Fibroblast of skin of left quadriceps (primary cell): ENCODE measurements around the gene SBF2.

Experiments
- DNase-seq, 2 experiments: peaks; one replicate each; pipeline ENCODE4 v3.0.0-alpha.2; 2013; ENCODE audit warnings: low read depth in 2 of 2

Gene SBF2

DNA sequence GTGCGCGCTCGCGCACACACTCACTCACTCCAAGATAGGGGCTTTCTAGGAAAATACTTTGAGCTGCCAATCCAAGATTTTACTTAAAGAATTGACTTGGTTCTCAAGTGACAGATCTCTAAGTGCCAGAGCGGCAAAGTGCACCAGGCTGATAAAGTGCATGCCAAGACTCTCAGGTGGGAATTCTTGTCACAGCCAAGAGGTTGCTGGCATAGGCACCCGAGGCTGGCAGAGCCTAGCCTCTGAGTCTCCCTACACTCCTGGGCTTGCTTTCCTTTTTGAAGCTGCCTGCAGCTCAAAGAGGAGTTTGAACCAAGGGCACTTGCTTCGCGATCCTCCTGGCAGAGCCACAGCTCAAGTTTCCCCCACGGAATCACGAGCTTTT, 8.3 kb upstream of the SBF2 start:
- no peak for DNase-seq

DNA sequence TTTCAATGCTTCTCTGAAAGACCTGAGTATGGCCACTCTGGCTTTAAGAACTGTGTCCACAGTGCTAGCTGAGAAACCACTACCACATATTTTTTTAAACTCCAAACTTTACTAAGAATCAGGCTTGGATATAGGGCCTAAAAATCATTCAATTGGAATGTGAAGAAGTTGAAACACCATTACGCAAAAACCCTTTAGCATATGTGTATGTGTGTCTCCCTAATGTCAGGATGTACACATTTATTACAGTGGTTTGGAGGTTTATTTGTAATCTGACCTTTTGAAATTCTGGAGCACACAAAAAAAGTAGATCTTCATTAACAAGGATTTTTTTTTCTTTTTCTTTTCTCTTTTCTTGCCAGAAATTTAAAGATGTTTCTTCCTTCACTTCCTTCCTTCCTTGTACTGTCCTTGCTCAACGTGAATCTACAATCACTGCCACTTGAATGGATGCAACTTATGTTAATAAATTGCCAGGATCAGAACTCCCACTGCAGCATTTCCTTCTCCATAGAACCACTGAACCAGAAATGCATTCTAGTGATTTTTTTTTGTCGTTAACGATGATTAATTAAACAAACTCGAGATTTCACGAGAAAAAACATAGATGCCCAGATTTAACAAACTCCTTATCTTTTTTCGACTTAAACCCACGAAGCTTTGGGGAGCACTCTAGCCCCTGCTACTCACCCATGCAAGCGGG, 7.8 kb upstream of the SBF2 start:
- DNase-seq: peak; percentile 94 to 95

DNA sequence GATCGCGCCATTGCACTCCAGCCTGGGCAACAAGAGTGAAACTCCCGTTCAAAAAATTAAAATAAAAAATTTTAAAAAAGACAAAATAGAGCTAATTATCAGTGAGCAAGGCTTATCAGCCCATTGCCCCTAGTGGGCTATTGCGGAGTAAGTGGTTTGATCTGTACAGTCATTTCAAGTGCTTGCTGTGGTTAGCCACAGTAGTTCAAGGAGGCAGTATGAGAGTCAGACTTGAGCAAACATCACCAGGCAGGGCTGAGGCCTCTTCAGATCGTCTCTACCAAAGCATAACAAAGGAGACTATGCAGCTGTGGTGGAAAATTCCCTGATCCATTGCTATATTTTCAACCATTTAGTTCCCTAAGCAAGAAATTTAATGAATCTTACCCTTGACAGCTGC, 4.3 kb upstream of the SBF2 start:
- DNase-seq: peak in 1 of 2 experiments; percentile 77

DNA sequence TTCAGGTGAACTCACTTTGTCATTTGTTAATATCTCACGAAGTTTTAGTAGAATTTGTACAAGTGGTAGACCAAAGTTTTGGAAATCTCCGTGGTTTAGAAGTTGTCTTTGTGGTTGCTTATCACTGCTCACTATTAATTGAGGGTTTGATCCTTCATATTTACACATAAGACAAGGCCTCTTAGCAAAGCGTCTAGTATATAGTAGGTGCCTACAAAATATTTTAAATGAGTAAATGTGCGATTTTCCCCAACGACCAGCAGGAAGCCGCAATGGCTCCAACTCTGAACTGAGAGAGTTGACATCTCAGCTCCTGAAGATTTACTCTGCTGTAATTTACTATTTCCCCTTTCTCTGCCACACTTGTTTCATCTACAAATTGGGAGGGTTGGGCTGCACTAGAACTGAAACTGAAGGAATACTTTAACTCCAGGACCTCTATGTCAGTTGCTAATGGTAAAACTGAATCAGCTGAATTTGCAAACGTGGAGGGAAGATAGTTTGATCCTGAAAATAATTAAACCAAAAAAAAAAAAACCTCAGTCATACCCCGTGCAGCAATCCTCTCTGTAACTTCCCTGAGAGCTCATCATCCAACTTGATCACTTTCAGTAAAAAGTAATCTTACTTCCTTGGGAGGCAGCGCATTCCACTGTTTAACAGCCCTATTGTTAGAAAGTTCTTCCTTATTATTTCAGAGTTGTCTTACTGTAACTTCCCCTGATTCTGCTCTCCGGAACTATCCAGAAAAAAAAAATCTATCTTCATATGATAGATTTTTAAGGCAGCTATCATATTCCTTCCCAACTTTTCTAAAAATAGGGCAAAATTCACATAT, 1.3 kb upstream of the SBF2 start:
- no peak for DNase-seq

DNA sequence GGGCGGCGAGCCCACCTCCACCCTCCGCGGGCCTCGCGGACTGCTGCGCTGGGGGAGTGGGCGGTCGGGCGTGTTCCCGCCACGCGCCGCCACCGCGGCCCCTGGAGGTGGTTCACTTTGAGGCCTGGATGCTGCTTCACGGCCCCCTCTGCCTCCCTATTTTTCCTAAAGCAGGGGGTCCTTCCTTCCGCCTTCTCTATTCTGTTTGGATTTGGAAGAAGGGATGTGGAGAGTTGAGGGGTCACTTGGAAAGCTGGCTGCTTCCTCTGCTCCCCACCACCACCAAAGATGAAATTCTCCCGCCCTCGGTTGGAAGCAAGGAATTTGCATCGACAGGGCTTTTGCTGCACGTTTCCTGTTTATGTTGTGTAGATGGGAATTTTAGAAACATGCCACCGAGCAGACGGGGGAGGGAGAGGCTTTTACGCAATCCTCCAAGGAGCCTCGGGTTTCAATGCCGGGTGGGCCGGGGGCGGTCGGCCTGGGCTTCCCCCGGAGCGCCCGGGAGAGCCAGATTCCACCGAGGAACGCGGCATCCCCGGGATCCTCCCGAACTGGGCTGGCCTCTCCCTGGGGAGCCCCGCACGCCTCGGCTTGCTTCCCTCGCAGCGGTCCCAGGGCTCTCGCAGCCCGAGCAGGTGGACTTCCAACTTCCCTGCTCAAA, 403 bp upstream of the SBF2 start:
- peak in 1 of 2 experiments; percentile 79 for DNase-seq

DNA sequence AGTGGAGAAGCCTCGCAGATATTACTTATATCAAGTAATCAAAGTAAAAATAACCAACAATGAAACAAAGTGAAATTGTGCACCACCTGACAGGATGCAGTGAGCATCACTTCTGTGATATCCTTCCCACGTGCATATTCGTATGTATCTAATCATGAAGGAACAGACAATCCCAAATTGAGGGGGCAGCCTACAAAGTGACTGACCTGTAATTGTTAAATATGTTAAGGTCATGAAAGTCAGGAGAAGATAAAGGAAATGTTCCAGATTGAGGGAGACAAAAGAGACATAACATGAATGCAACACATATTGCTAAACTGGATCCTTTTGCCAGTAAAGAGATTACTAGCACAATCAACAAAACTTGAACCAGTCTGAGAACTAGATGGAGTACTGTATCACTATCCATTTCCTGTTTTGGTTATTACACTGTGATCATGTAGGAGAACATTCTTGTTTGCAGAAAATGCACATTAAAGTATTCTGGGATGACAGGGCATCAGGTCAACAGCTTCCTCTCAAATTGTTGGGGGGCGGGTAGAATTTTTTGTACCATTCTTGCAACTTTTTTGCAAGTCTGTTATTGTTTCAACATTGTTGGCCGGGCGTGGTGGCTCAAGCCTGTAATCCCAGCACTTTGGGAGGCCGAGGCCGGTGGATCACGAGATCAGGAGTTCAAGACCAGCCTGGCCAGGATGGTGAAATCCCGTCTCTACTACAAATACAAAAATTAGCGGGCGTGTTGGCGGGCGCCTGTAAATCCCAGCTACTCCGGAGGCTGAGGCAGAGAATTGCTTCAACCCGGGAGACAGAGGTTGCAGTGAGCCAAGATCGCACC, 2.0 kb downstream of the SBF2 start:
- DNase-seq: no peak

DNA sequence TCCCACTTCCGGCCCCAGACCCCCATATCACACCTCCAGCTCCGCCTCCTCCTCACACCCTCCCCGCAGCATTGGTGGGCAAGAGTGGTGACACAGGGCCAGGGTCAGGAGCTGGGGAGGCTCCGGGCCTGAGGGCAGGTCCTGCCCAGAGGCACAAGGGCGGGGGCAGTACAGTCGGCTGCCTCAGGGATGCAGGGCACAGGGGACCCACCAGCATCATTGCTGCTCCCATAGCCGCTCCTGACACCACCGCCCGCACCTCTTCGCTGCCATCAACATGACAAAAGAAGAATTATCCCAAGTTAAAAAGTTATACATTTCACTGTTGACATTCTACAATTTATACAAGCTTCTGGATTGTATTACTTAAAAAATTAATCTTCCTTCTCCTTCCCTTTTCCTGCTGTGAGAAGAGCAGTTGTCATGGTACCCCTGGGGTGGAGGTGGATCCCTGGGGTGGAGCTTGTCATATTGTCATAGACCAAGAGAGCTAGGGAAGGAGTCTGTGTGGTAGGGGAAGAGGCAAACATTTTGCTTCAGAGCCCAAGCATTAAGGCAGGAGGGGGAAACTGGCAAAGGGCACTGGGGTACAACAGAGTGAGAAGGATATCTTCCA, 4.1 kb downstream of the SBF2 start:
- DNase-seq: no peak

DNA sequence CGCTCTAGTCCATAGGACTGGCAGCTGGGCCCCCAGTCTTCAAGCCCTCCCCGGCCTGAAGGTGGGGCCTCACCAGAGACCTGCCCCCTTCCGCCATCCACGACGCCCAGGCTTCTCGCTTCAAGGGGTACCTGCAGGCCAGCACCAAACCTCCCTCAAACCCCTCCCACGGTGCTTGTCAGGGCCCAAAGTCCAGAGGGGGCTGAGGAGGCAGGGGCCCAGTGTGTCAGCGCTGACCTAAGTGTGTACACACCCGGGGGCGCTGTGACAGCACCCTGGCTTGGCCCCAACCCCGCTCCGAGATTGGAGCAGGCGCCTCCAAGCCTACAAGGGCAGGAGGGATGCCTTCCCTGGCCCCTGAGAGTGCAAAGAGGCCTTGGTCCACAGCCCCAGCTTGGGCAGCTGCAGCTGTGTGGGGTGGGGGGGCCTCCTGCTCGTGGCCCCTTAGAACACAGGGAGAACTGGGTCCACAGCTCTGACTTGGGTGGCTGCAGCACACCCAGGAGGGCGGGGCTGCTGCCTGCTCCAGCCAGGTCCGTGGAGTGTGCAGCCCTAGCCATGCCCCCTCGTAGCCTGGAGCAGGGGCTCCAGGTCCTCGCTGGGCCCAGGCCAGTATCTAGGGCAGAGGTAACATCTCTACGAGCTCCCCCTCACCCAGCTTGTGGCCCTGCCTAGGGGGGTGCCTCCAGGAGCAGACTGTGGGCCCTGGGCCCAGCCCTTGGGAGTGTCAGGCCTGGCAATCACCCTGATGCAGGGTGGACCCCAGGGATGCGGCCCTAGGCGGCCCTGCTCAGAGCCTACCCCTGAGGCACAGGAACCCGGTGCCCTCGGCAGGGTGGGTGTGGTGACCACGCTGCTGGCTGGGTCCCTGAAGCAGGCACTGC, 4.9 kb downstream of the SBF2 start:
- no peak for DNase-seq

DNA sequence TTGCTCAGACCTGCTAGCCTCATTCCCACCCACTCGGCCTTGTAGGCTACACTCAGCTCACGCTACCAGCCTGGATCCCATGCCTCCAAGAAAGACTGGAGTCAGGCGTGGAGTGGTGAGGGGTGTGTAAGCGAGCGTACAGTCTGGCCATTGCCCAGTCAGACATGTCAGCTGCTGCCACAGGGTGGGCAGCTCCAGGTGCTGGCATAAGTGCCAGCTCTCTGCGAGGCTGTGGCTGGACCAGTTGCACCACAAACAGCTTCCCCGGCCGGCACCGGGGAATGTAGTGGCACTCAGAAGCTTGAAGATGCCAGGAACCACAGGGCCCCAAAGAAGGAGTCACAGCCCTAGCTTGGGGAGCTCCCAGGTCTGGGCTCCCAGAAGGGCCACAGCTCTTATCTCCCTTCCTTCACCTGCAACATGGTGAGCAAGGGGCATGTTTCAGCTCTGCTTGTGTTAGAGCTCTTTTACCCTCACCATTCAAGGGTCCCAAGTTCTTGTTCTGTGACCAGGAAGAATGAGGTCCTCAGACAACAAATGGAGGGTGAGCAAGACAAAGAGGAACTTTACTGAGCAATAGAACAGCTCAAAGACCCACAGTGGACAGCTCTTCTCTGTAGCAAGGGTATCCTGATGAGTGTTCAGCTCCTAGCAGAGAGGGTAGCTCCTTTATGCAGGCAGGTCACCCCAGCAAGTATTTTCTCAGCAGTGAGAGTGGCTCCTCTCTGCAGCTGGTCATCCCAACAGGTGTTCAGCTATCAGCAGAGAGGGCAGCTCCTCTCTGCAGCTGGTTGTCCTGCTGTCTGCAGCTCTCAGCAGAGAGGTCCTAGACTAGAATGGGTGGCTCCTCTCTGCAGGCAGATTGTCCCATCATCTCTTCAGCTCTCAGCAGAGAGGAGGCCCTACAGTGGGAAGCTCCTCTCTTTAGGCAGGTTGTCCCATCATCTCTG, 6.0 kb downstream of the SBF2 start:
- DNase-seq: no peak

DNA sequence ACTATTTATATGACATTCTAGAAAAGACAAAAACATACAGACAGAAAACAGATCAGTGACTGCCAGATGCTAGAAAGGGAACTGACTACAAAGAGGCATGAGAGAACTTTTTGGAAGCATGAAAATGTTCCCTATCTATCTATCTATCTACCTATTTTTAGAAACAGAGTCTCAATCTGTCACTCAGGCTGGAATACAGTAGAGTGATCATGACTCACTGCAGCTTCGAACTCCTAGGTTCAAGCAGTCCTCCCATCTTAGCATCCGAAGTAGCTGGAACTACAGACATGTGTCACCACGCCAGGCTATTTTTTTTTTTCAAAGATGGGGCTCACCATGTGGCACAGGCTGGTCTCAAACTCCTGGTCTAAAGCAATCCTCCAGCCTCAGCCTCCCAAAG, 6.9 kb downstream of the SBF2 start:
- DNase-seq: no peak

DNA sequence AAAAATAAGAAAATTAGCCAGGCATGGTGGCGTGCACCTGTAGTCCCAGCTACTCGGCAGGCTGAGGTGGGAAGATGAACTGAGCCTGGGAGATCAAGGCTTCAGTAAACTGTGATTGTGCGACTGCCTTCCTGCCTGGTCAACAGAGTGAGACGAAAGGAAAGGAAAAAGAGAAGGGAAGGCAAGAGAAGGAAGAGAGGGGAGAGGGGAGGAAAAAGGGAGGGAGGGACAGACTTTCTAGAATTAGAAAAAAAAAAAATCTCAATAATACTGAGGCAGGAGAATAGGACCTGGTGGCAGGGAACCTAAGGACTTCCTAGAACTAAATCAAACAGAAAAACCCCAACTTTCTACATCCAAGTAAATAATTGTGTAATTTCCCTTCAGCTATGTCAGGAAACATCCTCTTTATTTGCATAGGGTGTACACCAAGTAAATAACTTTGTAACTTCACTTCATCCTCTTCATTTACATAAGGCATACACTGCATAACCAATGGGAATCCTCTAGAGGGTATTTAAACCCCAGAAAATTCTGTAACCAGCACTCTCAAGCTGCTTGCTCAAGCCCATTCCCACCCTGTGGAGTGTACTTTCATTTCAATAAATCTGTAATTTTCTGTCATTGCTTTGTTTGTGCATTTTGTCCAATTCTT, 8.7 kb downstream of the SBF2 start:
- DNase-seq: no peak

DNA sequence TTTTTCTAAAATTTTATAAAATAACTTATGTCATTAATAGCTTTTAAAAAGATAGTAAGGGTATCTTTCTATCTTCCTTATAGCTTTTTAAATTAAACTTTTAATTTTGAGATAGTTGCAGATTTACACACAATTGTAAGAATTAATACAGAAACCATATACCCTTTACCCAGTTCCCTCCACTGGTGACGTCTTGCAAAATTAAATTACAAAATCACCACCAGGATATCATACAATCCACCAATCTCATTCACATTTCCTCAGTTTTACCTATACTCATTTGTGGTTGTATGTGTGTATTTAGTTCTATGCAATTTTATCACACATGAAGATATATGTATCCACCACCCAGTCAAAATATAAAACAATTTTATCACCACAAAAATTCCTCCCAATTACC, 10.0 kb downstream of the SBF2 start:
- no peak for DNase-seq

DNA sequence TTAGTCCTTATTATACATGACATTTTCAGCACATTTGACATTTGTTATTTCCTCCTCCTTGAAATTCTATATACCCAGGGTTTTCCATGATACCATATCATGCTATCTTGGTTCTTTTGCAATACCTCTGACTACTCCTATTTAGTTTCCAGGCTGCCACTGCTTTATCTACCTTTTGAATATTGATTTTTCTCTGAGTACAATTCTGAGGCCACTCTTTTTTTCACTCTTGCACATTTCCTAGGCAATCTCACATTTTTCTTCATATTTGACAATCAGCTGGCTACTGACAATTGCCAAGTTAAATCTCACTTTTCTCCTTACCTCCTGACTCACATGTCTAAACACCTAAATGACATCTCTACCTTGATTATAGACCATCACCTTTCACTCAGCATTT, 11.9 kb downstream of the SBF2 start:
- DNase-seq: no peak

DNA sequence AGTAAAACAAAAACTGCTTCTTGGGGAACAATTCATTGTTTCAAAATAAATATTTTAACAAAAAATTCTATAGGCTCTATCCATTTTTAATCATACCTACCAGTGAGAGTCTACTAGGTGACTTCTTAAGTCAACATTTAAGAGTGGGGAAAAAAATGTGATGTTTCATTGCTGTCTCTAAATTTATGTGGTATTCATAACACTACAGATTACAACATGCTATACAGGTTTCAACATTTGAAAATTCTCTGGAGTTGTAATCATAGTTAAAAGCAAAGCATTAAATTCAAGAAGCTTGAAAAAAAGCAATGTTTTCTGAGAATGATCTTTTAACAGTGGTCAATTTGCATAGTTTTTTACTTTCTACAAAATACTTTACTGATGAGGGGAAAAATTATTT, 18.3 kb downstream of the SBF2 start:
- peak in 1 of 2 experiments; percentile 27 for DNase-seq

DNA sequence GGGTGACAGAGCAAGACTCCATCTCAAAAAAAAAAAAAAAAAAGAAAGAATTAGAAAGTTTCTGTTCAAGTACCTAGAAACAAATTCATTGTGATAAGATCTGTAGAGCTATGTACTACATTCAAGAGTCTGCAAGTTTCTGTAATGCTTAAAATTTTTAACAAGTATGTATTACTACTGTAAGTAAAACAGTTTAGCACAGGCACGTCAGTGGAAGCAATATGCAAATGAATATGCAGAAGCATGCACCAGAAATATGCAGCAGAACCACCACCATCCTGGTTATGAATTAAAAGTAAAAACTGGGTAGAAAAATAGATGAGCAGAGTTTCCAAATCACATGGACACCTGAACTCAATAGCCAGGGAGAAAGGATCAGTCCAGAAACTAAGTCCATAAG, 19.3 kb downstream of the SBF2 start:
- no peak for DNase-seq

DNA sequence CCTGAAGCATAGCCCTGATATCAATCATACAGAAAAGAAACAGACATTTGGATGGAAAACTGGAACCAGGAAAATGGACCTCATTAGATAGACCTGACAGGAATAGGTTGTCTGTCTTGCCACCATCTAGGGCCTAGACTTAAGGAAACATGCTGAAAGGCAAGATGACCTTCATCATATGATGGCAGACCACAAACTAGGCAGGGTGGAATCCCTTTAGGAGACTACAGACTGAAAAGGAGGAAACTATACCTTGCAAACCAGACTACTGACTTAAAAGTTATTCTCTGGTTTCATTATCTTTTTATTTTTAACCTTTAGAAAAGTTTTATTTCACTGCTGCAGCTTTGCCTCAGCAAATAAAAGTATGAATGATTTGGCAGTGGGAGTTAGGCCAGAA, 20.3 kb downstream of the SBF2 start:
- no peak for DNase-seq

DNA sequence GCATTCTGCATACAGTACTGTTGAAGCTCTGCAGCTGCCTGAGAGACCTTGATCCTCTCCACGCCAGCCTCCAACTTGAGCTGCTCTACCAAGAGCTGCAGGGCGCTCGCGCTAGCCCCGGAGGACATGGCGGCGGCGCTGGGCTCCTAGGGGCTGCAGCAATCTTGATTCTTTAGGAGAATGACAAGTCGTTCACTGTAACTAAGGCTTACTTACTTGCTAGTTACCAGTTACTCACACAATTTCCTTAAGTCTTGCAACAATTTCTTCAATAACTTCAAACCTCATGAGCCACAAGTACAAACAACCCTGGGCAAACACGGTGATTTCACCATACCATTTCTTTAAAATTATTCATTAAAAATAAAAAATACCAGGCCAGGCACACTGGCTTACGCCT, 21.9 kb downstream of the SBF2 start:
- no peak for DNase-seq

DNA sequence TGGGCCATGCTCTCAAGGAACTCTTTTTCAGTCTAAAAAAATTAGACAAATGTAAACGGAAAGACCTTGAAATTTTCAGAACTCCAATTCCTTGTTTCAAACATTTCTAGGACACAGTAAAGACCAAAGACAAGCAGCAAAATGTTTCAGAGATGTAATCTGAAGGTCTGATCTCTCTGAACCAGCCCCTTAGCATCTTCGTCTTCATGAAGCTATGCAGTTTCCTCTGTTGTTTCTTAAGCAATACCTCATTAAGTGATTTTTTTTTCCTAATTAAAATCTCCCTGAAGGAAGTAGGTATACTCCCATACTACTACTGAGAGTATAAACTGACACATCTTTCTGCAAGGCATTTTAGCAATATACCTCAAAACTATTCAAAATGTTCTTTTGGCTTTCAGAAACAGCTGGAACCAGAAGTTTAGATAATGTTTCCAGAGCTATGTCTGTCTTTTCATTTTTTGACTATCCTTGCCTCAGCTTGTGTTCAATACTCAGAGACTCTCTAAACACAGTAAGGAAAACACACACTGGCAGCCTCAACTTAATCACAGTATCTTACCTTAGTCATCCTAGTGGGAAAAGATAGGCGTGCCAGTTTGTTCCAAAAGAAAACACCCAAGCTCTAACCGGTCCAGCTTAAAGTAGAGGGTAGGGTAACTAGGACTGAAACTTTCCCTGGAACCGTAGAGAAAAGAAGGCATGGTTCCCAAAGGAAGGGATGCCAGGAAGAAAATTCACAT, 25.1 kb downstream of the SBF2 start:
- DNase-seq: no peak
